ENCODE results near the gene RSAD1. TPM values are rescaled to one million over a fixed set of nuclear protein-coding genes. Genes with fewer than 3 reads are reported as not detected.

The RSAD1 gene
- total RNA-seq, 4 donors from 2014 or later: 27.3 to 41.3 (median 30.1) TPM

DNA sequence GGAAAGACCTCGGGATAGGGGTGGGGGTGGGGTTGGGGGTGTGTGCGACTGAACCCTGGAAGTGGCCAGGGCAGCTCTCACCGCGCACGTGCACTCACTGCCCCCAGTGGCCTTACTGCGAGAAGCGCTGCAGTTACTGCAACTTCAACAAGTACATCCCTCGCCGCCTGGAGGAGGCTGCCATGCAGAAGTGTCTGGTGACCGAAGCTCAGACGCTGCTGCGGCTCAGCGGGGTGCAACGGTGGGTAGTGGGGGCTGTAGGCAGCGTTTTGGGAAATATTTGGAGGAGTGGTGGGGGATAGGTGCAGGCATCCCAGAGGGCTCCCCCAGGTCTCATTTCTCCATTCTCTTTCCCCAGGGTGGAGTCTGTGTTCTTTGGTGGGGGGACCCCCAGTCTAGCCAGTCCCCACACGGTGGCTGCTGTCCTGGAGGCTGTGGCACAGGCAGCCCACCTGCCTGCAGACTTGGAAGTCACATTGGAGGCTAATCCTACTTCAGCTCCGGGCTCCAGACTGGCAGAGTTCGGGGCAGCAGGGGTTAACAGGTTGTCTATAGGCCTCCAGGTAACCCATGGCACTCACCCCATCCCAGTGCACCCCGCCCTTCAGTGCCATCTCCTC is 972 bp downstream of the RSAD1 start:
- 23% methylated on average over 2 of the region's 19 CpGs for WGBS

DNA sequence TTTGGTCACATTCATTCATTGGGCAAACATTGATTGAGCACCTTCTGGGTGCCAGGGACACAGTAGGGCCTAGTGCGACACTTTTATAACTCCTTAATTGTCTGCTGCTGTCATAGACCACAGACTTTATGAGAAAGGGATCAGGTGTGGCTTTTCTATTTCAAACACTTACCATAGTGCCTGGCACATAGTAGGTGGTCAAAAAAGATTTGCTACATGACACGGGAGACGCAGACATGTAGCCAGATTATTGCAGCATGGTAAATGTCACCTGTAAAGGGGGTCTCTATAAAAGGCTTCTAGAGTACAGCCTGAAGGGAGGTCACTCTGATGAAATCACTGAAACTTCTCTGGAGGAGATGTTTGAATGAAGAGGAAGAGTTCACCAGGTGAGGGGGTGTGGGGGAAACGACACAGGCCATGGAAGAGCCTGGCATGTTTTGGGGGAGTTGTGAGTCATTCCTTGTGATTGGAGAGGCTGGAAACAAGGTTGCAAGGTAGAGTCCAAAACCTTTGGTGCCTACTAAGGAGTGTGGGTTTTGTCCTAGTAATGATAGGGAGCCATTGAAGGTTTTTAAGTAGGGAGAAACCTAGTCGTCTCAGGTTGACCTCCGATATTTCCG is 1.6 kb downstream of the RSAD1 start:
- H3K4me3 ChIP-seq: peak overlapping the region; percentile 76
- no peak for DNase-seq (ENCODE audit: low spot score in 2 of 2)
- no peak overlapping the region for H3K27ac ChIP-seq
- TF ChIP-seq POLR2AphosphoS5 (IDR thresholded peaks at IDR 0.05) (no peak), CTCF (IDR thresholded peaks at IDR 0.05) (no peak), EP300 (IDR thresholded peaks at IDR 0.05) (no peak), POLR2A (IDR thresholded peaks at IDR 0.05) (no peak)
- 83% methylated on average over 7 of the region's 7 CpGs for WGBS
- no peaks in the 10 kb centered on the region for H3K9me3 ChIP-seq
- H3K27me3 ChIP-seq: no peaks in the 10 kb centered on the region
- H3K36me3 ChIP-seq: peaks cover 27% of the 10 kb centered on the region
- H3K4me1 ChIP-seq: peaks cover 45% of the 10 kb centered on the region

More for the DNA sequence above, 972 bp downstream of the RSAD1 start:
- H3K9me3 ChIP-seq: no peaks in the 10 kb centered on the region
- H3K27me3 ChIP-seq: no peaks in the 10 kb centered on the region
- peak in 1 of 2 donors; percentile 60 for TF ChIP-seq CTCF (IDR thresholded peaks at IDR 0.05)
- no peak for TF ChIP-seq POLR2AphosphoS5 (IDR thresholded peaks at IDR 0.05)
- peaks cover 25% of the 10 kb centered on the region for H3K36me3 ChIP-seq
- peak overlapping the region; percentile 76 for H3K4me3 ChIP-seq
- peak overlapping the region; percentile 87 for H3K27ac ChIP-seq
- peaks cover 45% of the 10 kb centered on the region for H3K4me1 ChIP-seq
- peak in 1 of 2 donors; percentile 87 for DNase-seq (ENCODE audit: low spot score in 2 of 2)

- Histone ChIP-seq H3K9me3 (no peaks in the 10 kb centered on the region), H3K36me3 (peaks cover 34% of the 10 kb centered on the region), H3K27ac (no peak overlapping the region), H3K27me3 (no peaks in the 10 kb centered on the region), H3K4me3 (no peak overlapping the region), H3K4me1 (peaks cover 45% of the 10 kb centered on the region)
- no peak for TF ChIP-seq POLR2A (IDR thresholded peaks at IDR 0.05)
- no peak for TF ChIP-seq CTCF (IDR thresholded peaks at IDR 0.05)
- no peak for DNase-seq (ENCODE audit: low spot score in 2 of 2)
- 86% methylated on average over 2 of the region's 2 CpGs for WGBS
Observed at GRCh38 chr17:50480854-50481490, 2.3 kb downstream of the RSAD1 start.

GRCh38 chr17:50481648-50482047 is 3.0 kb downstream of the RSAD1 start:
- WGBS: 78% methylated on average over 4 of the region's 4 CpGs
- H3K4me3 ChIP-seq: no peak overlapping the region
- DNase-seq (ENCODE audit: low spot score in 2 of 2): no peak
- H3K36me3 ChIP-seq: peaks cover 34% of the 10 kb centered on the region
- no peak for TF ChIP-seq CTCF (IDR thresholded peaks at IDR 0.05)
- TF ChIP-seq POLR2AphosphoS5 (IDR thresholded peaks at IDR 0.05): no peak
- TF ChIP-seq POLR2A (IDR thresholded peaks at IDR 0.05): no peak
- no peak for TF ChIP-seq EP300 (IDR thresholded peaks at IDR 0.05)
- H3K27ac ChIP-seq: peak overlapping the region; percentile 57
- peaks cover 45% of the 10 kb centered on the region for H3K4me1 ChIP-seq
- H3K27me3 ChIP-seq: no peaks in the 10 kb centered on the region
- H3K9me3 ChIP-seq: no peaks in the 10 kb centered on the region

- TF ChIP-seq POLR2AphosphoS5 (IDR thresholded peaks at IDR 0.05): no peak
- no peak for TF ChIP-seq EP300 (IDR thresholded peaks at IDR 0.05)
- no peak for TF ChIP-seq POLR2A (IDR thresholded peaks at IDR 0.05)
- TF ChIP-seq CTCF (IDR thresholded peaks at IDR 0.05): no peak
- Histone ChIP-seq H3K4me1 (peaks cover 48% of the 10 kb centered on the region), H3K4me3 (no peak overlapping the region), H3K36me3 (peaks cover 34% of the 10 kb centered on the region), H3K9me3 (no peaks in the 10 kb centered on the region), H3K27ac (peak overlapping the region; percentile 57), H3K27me3 (no peaks in the 10 kb centered on the region)
- 92% methylated on average over 12 of the region's 23 CpGs for WGBS
- DNase-seq (ENCODE audit: low spot score in 2 of 2): no peak
Observed at GRCh38 chr17:50482110-50482509, 3.5 kb downstream of the RSAD1 start.

Measured in suprapubic skin (tissue), 4 donors.